ENCODE measurements around the gene MAPKAPK2.

Gene MAPKAPK2

GRCh38 chr1:206687251-206687914, 2.7 kb downstream of the MAPKAPK2 start:
- Mint-ChIP-seq H3K4me1 (peaks cover 64% of the 10 kb centered on the region), H3K4me3 (peak overlapping the region; percentile 97), H3K27me3 (no peaks in the 10 kb centered on the region), H3K27ac (no peak overlapping the region), H3K9me3 (no peaks in the 10 kb centered on the region), H3K36me3 (no peaks in the 10 kb centered on the region)

DNA sequence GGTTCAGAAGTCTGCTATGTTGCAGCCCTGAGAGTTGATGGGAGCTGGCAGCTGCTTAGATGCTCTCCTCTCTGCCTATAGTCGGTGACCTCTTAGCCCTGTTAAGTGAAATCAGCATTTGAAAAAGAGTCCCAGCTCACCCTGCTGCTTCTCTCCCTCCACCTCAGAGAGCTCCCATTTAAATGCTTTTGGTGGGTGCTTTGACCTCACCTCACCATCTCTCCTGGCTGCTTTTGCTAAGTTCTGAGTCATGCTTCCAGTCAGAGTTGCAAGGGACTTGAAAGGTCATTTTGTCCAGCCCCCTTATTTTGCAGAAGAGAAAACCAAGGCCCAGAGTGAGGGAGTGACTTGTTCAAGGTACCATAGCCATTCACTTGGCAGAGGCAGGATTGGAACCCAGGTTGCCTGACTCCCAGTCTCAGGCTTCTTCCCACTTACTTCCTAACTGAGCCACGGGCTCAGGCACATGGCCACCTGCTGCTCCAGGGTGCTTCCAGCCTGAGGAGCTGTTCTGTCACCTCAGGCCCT, 3.3 kb downstream of the MAPKAPK2 start:
- Mint-ChIP-seq H3K27ac (no peak overlapping the region), H3K9me3 (no peaks in the 10 kb centered on the region), H3K36me3 (no peaks in the 10 kb centered on the region), H3K4me3 (peak overlapping the region; percentile 97), H3K4me1 (peaks cover 69% of the 10 kb centered on the region), H3K27me3 (no peaks in the 10 kb centered on the region)

- Mint-ChIP-seq H3K36me3 (no peaks in the 10 kb centered on the region), H3K27ac (no peak overlapping the region), H3K9me3 (no peaks in the 10 kb centered on the region), H3K4me1 (peaks cover 81% of the 10 kb centered on the region), H3K4me3 (no peak overlapping the region), H3K27me3 (no peaks in the 10 kb centered on the region)
Observed at GRCh38 chr1:206690516-206690915, 5.8 kb downstream of the MAPKAPK2 start.

GRCh38 chr1:206691604-206692003, 6.9 kb downstream of the MAPKAPK2 start:
- Mint-ChIP-seq H3K9me3 (no peaks in the 10 kb centered on the region), H3K27me3 (no peaks in the 10 kb centered on the region), H3K27ac (no peak overlapping the region), H3K4me1 (peaks cover 87% of the 10 kb centered on the region), H3K4me3 (no peak overlapping the region), H3K36me3 (peaks cover 4% of the 10 kb centered on the region)

GRCh38 chr1:206693029-206693428, 8.3 kb downstream of the MAPKAPK2 start:
- Mint-ChIP-seq H3K27me3 (no peaks in the 10 kb centered on the region), H3K4me3 (no peak overlapping the region), H3K4me1 (peaks cover 84% of the 10 kb centered on the region), H3K27ac (no peak overlapping the region), H3K9me3 (no peaks in the 10 kb centered on the region), H3K36me3 (peaks cover 6% of the 10 kb centered on the region)

DNA sequence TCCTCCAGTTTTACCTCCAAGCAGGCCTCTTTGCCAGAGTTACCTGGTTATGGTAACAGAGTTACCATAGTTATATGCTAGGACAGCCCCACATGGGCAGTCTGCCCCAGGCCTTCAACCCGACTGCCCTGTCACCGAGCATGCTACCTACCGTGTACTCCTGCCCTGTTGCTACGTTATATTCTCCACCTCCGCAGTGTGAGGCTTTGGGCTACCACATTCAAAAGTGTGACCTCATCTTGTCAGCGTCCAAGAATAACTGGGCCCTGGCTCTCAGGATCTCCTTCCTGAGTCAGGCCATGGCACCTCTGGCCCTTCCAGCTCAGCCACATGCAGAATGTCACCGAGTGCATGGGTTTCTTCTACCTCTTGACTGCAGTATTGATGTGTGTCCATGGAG, 8.9 kb downstream of the MAPKAPK2 start:
- Mint-ChIP-seq H3K9me3 (no peaks in the 10 kb centered on the region), H3K27me3 (no peaks in the 10 kb centered on the region), H3K4me1 (peaks cover 87% of the 10 kb centered on the region), H3K4me3 (no peak overlapping the region), H3K36me3 (peaks cover 6% of the 10 kb centered on the region), H3K27ac (no peak overlapping the region)

- Mint-ChIP-seq H3K27ac (no peak overlapping the region), H3K9me3 (no peaks in the 10 kb centered on the region), H3K27me3 (no peaks in the 10 kb centered on the region), H3K4me1 (peaks cover 87% of the 10 kb centered on the region), H3K4me3 (no peak overlapping the region), H3K36me3 (peaks cover 6% of the 10 kb centered on the region)
Observed at GRCh38 chr1:206694171-206695124, 9.7 kb downstream of the MAPKAPK2 start.

DNA sequence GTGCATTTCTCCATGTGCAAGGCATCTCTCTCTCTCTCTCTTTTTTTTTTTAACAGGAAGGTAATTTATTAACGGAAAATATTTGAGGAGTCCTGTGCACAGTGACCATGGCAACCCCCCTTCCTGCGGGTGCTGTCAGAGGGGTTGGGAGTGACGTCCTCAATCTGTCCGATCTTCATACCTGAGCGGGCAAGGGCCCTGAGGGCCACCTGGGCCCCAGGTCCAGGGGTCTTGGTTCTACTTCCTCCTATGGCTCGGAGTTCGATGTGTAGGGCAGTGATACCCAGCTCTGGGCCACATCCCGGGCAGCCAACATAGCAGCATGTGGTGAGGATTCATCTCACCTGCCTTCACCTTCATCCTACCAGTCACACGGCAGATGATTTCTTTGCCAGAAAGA, 11.0 kb downstream of the MAPKAPK2 start:
- H3K4me1 Mint-ChIP-seq, result peaks cover 88% of the 10 kb centered on the region
- H3K27me3 Mint-ChIP-seq, result no peaks in the 10 kb centered on the region
- H3K36me3 Mint-ChIP-seq, result peaks cover 6% of the 10 kb centered on the region
- H3K4me3 Mint-ChIP-seq, result no peak overlapping the region
- no peaks in the 10 kb centered on the region for H3K9me3 Mint-ChIP-seq
- H3K27ac Mint-ChIP-seq, result no peak overlapping the region

DNA sequence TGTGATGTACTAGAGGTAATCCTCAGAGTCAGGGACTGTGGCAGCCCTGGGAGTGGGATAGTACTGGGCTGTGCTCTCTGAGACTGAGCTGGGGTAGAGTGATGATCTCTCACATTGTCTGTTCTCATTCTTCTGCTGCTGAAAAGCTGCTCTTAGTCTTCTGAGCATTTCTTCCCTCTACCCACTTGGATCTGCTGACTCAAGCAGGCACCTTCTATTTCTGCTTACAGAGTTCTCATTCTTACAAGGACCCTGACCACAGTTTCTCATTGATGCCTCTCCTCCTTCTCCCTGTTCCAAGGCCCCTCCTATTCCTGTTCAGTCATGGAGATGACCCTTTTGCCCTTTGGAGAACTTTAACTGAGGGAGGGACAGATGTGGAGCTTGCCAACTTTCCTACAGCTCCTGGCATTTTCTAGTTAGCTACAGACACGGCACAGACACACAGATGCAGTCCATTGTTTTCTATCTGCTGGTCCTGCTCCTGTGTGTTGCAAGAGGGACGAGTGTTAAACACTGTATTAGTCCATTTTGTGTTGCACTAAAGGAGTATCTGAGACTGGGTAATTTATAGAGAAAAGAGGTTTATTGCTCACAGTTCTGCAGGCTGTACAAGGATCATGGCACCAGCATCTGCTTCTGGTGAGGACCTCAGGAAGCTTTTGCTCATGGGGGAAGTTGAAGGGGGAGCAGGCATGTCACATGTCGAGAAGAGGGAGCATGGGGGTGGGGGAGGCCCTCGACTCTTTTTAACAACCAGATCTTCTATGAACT, 12.3 kb downstream of the MAPKAPK2 start:
- H3K4me3 Mint-ChIP-seq, result no peak overlapping the region
- H3K27me3 Mint-ChIP-seq, result no peaks in the 10 kb centered on the region
- H3K36me3 Mint-ChIP-seq, result peaks cover 6% of the 10 kb centered on the region
- H3K27ac Mint-ChIP-seq, result no peak overlapping the region
- no peaks in the 10 kb centered on the region for H3K9me3 Mint-ChIP-seq
- peaks cover 82% of the 10 kb centered on the region for H3K4me1 Mint-ChIP-seq

DNA sequence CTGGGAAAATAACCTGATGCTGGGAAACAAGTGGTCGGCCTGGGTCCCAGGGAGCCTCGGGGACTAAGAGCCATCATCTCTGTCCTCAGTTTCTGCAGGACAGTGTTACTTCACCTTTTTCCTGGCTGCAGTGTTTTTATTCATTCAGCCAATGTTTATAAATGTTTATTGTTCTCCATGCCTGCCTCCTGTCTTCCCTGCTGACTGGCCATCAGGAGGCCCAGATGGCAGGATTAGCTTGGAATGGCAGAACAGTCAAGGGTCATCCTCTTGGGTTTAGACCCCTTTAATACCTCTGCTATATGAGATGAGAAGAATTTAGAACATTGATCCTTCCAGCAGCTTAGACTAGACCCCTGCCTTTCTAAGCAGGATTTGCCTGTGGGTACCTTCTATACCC, 13.3 kb downstream of the MAPKAPK2 start:
- H3K36me3 Mint-ChIP-seq, result peaks cover 6% of the 10 kb centered on the region
- H3K4me3 Mint-ChIP-seq, result no peak overlapping the region
- no peak overlapping the region for H3K27ac Mint-ChIP-seq
- H3K4me1 Mint-ChIP-seq, result peaks cover 82% of the 10 kb centered on the region
- H3K9me3 Mint-ChIP-seq, result no peaks in the 10 kb centered on the region
- H3K27me3 Mint-ChIP-seq, result no peaks in the 10 kb centered on the region

- peak overlapping the region; percentile 80 for H3K27ac Mint-ChIP-seq
- peaks cover 6% of the 10 kb centered on the region for H3K36me3 Mint-ChIP-seq
- no peaks in the 10 kb centered on the region for H3K9me3 Mint-ChIP-seq
- no peaks in the 10 kb centered on the region for H3K27me3 Mint-ChIP-seq
- H3K4me1 Mint-ChIP-seq, result peaks cover 85% of the 10 kb centered on the region
- H3K4me3 Mint-ChIP-seq, result no peak overlapping the region
Observed at GRCh38 chr1:206699000-206699586, 14.4 kb downstream of the MAPKAPK2 start.

- H3K4me1 Mint-ChIP-seq, result peaks cover 89% of the 10 kb centered on the region
- peaks cover 8% of the 10 kb centered on the region for H3K36me3 Mint-ChIP-seq
- no peak overlapping the region for H3K4me3 Mint-ChIP-seq
- H3K27ac Mint-ChIP-seq, result peak overlapping the region; percentile 31
- no peaks in the 10 kb centered on the region for H3K27me3 Mint-ChIP-seq
- no peaks in the 10 kb centered on the region for H3K9me3 Mint-ChIP-seq
Observed at GRCh38 chr1:206699626-206700025, 14.9 kb downstream of the MAPKAPK2 start.

DNA sequence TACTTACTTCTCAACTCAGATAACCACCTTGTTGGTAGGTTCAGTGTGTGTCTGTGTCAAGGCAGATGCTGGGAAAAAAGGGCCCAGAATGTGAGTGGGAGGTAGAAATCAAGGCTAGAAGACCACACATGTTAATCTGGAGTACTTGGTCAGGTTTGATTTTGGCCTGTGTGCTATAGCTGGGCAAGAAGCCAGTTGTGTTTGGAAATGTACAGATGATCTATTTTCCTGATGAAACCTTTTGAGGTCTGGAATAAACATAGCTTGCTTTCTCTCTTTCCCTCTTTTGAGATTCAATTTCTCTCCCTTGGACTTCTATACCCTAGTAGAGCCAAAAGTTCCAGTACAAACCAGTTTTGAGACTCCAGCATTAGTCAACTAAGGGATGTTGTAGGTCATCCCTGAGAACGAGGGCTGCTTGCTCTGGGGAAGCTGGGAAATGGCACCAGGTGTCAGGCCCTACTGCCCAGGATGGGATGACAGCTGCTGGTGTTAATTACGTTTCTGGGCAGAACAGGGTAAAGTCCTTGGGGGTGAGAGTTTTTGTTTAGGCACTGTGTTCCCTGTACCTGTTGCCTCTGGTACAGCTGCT, 15.8 kb downstream of the MAPKAPK2 start:
- no peaks in the 10 kb centered on the region for H3K9me3 Mint-ChIP-seq
- H3K27ac Mint-ChIP-seq, result peak overlapping the region; percentile 36
- H3K4me1 Mint-ChIP-seq, result peaks cover 89% of the 10 kb centered on the region
- peaks cover 9% of the 10 kb centered on the region for H3K36me3 Mint-ChIP-seq
- no peak overlapping the region for H3K4me3 Mint-ChIP-seq
- no peaks in the 10 kb centered on the region for H3K27me3 Mint-ChIP-seq

- Mint-ChIP-seq H3K4me3 (no peak overlapping the region), H3K4me1 (peaks cover 87% of the 10 kb centered on the region), H3K27me3 (no peaks in the 10 kb centered on the region), H3K9me3 (no peaks in the 10 kb centered on the region), H3K27ac (no peak overlapping the region), H3K36me3 (peaks cover 2% of the 10 kb centered on the region)
Observed at GRCh38 chr1:206702260-206702659, 17.6 kb downstream of the MAPKAPK2 start.

DNA sequence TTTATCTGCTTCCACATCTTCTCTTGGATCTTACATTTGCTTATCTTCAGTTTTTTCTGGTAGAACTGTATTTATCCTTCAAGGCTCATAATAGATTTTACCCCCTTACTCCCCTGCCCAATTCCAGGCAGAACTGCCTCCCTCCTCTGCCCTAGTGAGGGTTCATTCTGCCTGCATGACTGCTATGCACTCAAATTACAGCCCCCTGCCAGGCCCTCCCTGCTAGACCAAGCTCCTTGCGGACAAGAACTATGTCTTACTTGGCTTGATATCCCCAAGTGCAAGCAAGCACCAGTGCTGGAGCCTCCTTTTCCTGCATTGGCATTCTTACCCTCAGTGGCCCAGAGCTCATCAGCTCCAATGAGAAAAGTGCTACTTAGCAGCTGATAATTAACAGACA, 18.1 kb downstream of the MAPKAPK2 start:
- peaks cover 2% of the 10 kb centered on the region for H3K36me3 Mint-ChIP-seq
- H3K27me3 Mint-ChIP-seq, result no peaks in the 10 kb centered on the region
- H3K9me3 Mint-ChIP-seq, result no peaks in the 10 kb centered on the region
- no peak overlapping the region for H3K4me3 Mint-ChIP-seq
- peak overlapping the region; percentile 10 for H3K27ac Mint-ChIP-seq
- H3K4me1 Mint-ChIP-seq, result peaks cover 89% of the 10 kb centered on the region
